OCI-LY7 (cell line): Measurements from ENCODE around the gene TBC1D20. TPM values are rescaled to one million over a fixed set of nuclear protein-coding genes. Genes with fewer than 3 reads are reported as not detected.

Experiments
- BruUV-seq: library from RNA; stranded (reverse); fragments of 400-500 nt; replicated peaks from 2 replicates; lab custom pipeline; 2021; lab: Mats Ljungman, UMichigan
- CTCF ChIA-PET: fragments of 300-600 bp; sonication (Branson Sonifier 250); formaldehyde crosslinking; loops from one replicate; lab custom pipeline; 2022; ENCODE audit warnings: antibody characterized with exemption; ENCODE audit not compliant: unreplicated experiment; lab: Charles Lee
- POLR2A ChIA-PET: fragments of 300-600 bp; sonication (Branson Sonifier 250); formaldehyde crosslinking; loops from one replicate; lab custom pipeline; 2022; ENCODE audit warnings: antibody characterized with exemption; lab: Charles Lee
- DNase-seq: peaks from one replicate; pipeline ENCODE4 v3.0.0-alpha.2; 2015; ENCODE audit warnings: low spot score
- H2AFZ ChIP-seq: fragments of 200-600 bp; sonication (generic), shearing (Covaris generic); 2 replicates; pipeline ENCODE4 v1.6.1; 2014; ENCODE audit warnings: mild to moderate bottlenecking, antibody characterized with exemption, low read length, moderate library complexity
- H3K27ac ChIP-seq: fragments of 200-600 bp; sonication (generic); 2 replicates; pipeline ENCODE4 v1.5.1; 2014; ENCODE audit warnings: mixed run types, low read depth, mild to moderate bottlenecking, moderate library complexity, low read length, inconsistent platforms; ENCODE audit not compliant: poor library complexity, severe bottlenecking
- H3K36me3 ChIP-seq: fragments of 200-600 bp; sonication (generic); 2 replicates; pipeline ENCODE4 v1.6.1; 2014; ENCODE audit warnings: mild to moderate bottlenecking, antibody characterized with exemption, low read length, moderate library complexity, mixed read lengths; ENCODE audit not compliant: insufficient read depth
- H3K4me1 ChIP-seq: fragments of 200-600 bp; sonication (generic); 2 replicates; pipeline ENCODE4 v1.5.1; 2014; ENCODE audit warnings: mild to moderate bottlenecking, low read length; ENCODE audit not compliant: insufficient read depth, poor library complexity, severe bottlenecking
- H3K4me2 ChIP-seq: fragments of 200-600 bp; sonication (generic); 2 replicates; pipeline ENCODE4 v1.6.1; 2014; ENCODE audit warnings: mild to moderate bottlenecking, low read length
- H3K4me3 ChIP-seq: fragments of 200-600 bp; sonication (generic); 2 replicates; pipeline ENCODE4 v1.5.1; 2014; ENCODE audit warnings: mild to moderate bottlenecking, low read depth, low read length; ENCODE audit not compliant: poor library complexity, severe bottlenecking
- H3K79me2 ChIP-seq: fragments of 200-600 bp; sonication (generic); 2 replicates; pipeline ENCODE4 v1.6.1; 2016; ENCODE audit warnings: low read depth, mild to moderate bottlenecking, low read length, moderate library complexity, mixed read lengths; ENCODE audit not compliant: insufficient read depth
- H3K9me2 ChIP-seq: fragments of 200-600 bp; sonication (generic); 2 replicates; pipeline ENCODE4 v1.6.1; 2016; ENCODE audit warnings: mild to moderate bottlenecking, low read length, mixed read lengths; ENCODE audit not compliant: insufficient read depth
- H3K9me3 ChIP-seq: fragments of 200-600 bp; sonication (generic); 2 replicates; pipeline ENCODE4 v1.6.1; 2014; ENCODE audit warnings: mild to moderate bottlenecking, mixed run types, low read length, mixed read lengths
- H4K20me1 ChIP-seq: fragments of 200-600 bp; sonication (generic); 2 replicates; pipeline ENCODE4 v1.6.1; 2014; ENCODE audit warnings: mild to moderate bottlenecking, antibody characterized with exemption, low read length, moderate library complexity, mixed read lengths; ENCODE audit not compliant: insufficient read depth
- EZH2phosphoT487 ChIP-seq: fragments of 200-600 bp; sonication (generic); IDR thresholded peaks from 2 replicates; pipeline ENCODE4 v1.6.1; 2018; ENCODE audit warnings: low read depth, borderline replicate concordance, mild to moderate bottlenecking, mixed run types, antibody characterized with exemption, low read length, moderate library complexity, mixed read lengths
- intact Hi-C: fragments of 100-400 bp; cut with micrococcal nuclease; formaldehyde crosslinking; loops from one replicate; pipeline ENCODE4 v1.10.0; 2022; ENCODE audit not compliant: unreplicated experiment
- total RNA-seq, 2 experiments: library from RNA; depleted of rRNA in 1 of 2; stranded (reverse); fragments of >200 nt in 1 of 2; shearing (Covaris generic) in 1 of 2; gene quantifications; 2 replicates each; pipeline ENCODE4 v1.2.3, GENCODE V29; 2014 to 2022
- TF ChIP-seq, protein P1 (sequence below): fragments of 200-600 bp; sonication (generic); conservative IDR thresholded peaks from 2 replicates; pipeline ENCODE4 v1.5.1; 2014; ENCODE audit warnings: mild to moderate bottlenecking, antibody characterized with exemption, low read length, moderate library complexity, mixed read lengths

Gene TBC1D20
- total RNA-seq, 2 experiments from 2014 or later = 17.4 to 20.8 TPM

DNA sequence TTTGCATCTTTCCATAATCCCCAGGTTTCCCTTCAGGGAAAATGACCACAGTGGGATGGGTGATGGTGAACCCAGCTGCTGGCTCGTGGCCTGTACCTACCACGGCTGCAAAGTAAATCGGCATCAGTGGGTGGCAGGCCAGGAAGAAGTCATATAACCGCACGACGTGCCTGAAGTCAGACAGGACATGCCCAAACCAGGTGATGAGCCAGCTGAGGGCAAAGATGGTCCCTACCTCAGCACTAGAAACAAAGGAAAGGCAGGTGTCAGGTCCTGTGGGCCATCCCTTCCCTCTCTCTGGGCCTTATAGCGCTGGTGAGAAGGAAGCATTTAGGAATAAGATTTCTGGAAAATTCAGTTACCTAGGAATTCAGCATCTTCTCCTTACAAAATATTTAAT, 22.2 kb downstream of the TBC1D20 start:
- Histone ChIP-seq H3K4me2 (no peak overlapping the region), H3K4me1 (peaks cover 24% of the 10 kb centered on the region), H3K27ac (no peak overlapping the region), H2AFZ (no peak overlapping the region), H3K36me3 (peaks cover 91% of the 10 kb centered on the region), H3K9me2 (no peaks in the 10 kb centered on the region), H4K20me1 (no peaks in the 10 kb centered on the region), H3K79me2 (no peaks in the 10 kb centered on the region), H3K4me3 (no peak overlapping the region), H3K9me3 (no peaks in the 10 kb centered on the region)
- no TSS peak for BruUV-seq
- intact Hi-C loops = no loop called here
- no peak for DNase-seq
- ChIA-PET CTCF (no interaction called here), POLR2A (no interaction called here)
- TF ChIP-seq, protein P1, sequence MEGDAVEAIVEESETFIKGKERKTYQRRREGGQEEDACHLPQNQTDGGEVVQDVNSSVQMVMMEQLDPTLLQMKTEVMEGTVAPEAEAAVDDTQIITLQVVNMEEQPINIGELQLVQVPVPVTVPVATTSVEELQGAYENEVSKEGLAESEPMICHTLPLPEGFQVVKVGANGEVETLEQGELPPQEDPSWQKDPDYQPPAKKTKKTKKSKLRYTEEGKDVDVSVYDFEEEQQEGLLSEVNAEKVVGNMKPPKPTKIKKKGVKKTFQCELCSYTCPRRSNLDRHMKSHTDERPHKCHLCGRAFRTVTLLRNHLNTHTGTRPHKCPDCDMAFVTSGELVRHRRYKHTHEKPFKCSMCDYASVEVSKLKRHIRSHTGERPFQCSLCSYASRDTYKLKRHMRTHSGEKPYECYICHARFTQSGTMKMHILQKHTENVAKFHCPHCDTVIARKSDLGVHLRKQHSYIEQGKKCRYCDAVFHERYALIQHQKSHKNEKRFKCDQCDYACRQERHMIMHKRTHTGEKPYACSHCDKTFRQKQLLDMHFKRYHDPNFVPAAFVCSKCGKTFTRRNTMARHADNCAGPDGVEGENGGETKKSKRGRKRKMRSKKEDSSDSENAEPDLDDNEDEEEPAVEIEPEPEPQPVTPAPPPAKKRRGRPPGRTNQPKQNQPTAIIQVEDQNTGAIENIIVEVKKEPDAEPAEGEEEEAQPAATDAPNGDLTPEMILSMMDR = no peak
- TF ChIP-seq EZH2phosphoT487 = no peak

- DNase-seq = peak; percentile 28
- H3K4me2 ChIP-seq = peak overlapping the region; percentile 43
- no TSS peak for BruUV-seq
- peaks cover 24% of the 10 kb centered on the region for H3K4me1 ChIP-seq
- ChIA-PET CTCF (interaction anchor here (0.6 kb wide), 1 partner anchor 984 kb away, joined by 3 read pairs; no protein-coding TSS in a partner anchor), POLR2A (no interaction called here)
- H3K4me3 ChIP-seq = no peak overlapping the region
- H4K20me1 ChIP-seq = no peaks in the 10 kb centered on the region
- no peaks in the 10 kb centered on the region for H3K9me2 ChIP-seq
- no peaks in the 10 kb centered on the region for H3K79me2 ChIP-seq
- TF ChIP-seq EZH2phosphoT487 = no peak
- TF ChIP-seq, protein P1 = no peak
- H2AFZ ChIP-seq = 0 out of 2 replicates have a peak overlapping the region, but pooled peaks have one; percentile 1
- intact Hi-C loops = no loop called here
- no peak overlapping the region for H3K27ac ChIP-seq
- peaks cover 84% of the 10 kb centered on the region for H3K36me3 ChIP-seq
- H3K9me3 ChIP-seq = no peaks in the 10 kb centered on the region
These were observed 23.5 kb downstream of the TBC1D20 start for GRCh38 chr20:438571-439469.
